ENCODE measurements around the gene ZNF17.

DNA sequence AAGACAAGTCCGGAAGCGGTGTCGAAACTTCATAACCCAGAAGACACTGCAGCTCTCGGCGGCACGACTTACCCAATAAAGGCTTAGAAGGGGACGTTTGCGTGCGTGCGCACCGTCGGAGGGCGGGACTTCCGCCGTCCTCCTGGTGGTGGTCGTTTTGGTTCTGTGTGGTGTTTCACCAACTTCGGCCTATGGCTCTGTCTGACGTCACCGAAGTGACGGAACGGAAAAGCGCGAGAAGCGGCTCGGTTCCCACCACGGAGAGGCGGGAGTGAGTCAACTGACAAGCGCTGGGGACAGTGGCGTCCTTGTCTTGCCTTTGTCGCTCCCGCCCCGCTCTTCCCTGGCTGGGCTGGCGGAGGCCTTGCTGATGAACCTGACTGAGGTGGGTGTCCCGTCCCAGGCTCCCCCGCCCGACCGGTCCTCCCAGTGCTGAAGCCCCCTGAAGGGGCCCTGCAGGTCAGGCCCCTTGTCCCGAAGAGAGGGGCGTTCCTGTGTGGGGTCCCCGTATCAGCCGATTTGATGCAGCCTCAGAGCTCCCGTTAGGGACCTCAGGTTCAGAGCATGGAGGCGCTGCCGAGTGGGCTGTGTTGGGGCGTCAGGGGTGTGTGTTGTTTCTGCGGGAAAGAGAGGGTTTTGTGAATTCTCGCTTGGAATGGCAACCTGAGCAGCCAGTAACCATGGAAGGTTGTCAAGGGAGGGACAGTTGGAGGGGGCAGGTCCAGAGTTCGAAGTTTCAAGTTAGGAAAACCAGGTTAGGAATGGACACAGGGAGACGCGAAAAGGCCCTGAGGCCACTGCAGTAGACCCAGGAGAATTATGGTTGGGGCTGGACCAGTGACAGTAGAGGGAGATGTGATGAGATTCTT is 21.0 kb upstream of the ZNF17 start, which contains the start of gene ZNF548:
- TF ChIP-seq CTCF (IDR thresholded peaks at IDR 0.05; ENCODE audit: low read length): no peak
- TF ChIP-seq EZH2 (optimal IDR thresholded peaks at IDR 0.05; ENCODE audit: low read depth, low read length): no peak

Measured in MM.1S (cell line).